NK-92 (cell line): ENCODE data around the gene MLH1.

ENCODE experiments used
- DNase-seq: peaks from one replicate; lab custom pipeline; 2025; ENCODE audit not compliant: unreplicated experiment; lab: John Stamatoyannopoulos, UW

MLH1 gene

GRCh38 chr3:37087870-37088269 is 94.6 kb downstream of the MLH1 start:
- no peak for DNase-seq

- no peak for DNase-seq
These were observed 99.2 kb downstream of the MLH1 start for GRCh38 chr3:37092484-37092883.

GRCh38 chr3:37093481-37093880 is 100.2 kb downstream of the MLH1 start:
- no peak for DNase-seq

- DNase-seq: no peak
These were observed 101.3 kb downstream of the MLH1 start for GRCh38 chr3:37094636-37095035.

GRCh38 chr3:37096288-37096687 is 103.0 kb downstream of the MLH1 start:
- no peak for DNase-seq

GRCh38 chr3:37096975-37097374 is 103.7 kb downstream of the MLH1 start:
- DNase-seq: no peak

- no peak for DNase-seq
These were observed 104.5 kb downstream of the MLH1 start for GRCh38 chr3:37097776-37098175.

- DNase-seq: no peak
These were observed 105.6 kb downstream of the MLH1 start for GRCh38 chr3:37098884-37099283.

GRCh38 chr3:37099469-37099868 is 106.2 kb downstream of the MLH1 start:
- DNase-seq: no peak

GRCh38 chr3:37100411-37100810 is 107.1 kb downstream of the MLH1 start:
- no peak for DNase-seq
